Activated CD8-positive, alpha-beta memory T cell treated with anti-CD3 and anti-CD28 coated beads, Interleukin-2, amount 50 U/mL, for 24 hours (primary cell): ENCODE results near the gene NRL.
"Not testable (repeated sequence)": the region's sequence is repeated elsewhere in the genome, so short reads cannot be mapped to it uniquely, and the experiment has no call there.

Experiments used
- DNase-seq: peaks from one replicate; pipeline ENCODE4 v3.0.0-alpha.2; 2020; ENCODE audit errors: extremely low read depth

NRL gene

DNA sequence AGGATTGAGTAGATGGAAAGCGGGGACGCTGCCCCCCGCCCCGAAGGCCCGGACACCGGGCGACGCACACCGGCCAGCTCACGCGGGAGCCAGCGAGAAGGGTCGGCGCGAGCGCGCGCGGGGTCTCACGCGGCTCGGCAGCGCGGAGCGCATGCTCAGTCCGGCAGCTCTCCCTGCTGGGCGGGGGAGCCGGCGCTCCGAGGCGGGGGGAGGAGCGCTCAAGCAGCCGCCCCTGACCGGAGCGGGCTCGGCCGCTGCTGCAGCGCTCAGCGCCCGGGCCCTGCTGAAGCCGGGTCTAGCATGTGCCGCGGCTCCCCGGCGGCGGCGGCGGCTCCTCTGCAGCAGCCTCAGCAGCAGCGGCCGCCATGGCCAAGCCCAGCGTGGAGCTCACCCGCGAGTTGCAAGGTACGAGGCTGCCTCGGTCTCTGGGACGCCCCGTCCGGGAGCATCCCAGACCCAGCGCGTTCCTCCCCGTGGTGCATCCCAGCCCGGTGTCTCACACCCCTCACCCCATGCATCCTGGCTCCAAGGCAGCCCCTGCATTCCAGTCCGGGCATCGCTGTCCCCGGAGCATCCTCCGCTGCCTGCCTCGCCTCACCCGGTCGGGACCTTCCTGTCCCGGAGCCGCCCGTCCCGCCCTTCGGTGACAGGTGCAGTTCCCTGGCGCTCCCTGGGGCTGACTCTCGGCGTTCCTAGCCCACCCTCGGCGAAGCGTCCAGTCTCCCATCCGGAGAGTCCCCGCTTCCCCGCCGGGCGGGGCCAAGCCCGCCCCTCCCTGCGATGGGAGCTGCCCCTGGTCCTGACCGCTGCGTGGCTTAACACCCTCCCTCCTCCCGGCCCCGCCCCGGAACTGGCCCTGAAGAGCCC lies 62.7 kb downstream of the NRL start, which contains the start of gene CARMIL3:
Gene CARMIL3, plus strand, starts transcription at position 221 of the 867 bp plus-strand sequence. Its CDS starts 145 bp downstream, at position 366.
- DNase-seq: no peak

DNA sequence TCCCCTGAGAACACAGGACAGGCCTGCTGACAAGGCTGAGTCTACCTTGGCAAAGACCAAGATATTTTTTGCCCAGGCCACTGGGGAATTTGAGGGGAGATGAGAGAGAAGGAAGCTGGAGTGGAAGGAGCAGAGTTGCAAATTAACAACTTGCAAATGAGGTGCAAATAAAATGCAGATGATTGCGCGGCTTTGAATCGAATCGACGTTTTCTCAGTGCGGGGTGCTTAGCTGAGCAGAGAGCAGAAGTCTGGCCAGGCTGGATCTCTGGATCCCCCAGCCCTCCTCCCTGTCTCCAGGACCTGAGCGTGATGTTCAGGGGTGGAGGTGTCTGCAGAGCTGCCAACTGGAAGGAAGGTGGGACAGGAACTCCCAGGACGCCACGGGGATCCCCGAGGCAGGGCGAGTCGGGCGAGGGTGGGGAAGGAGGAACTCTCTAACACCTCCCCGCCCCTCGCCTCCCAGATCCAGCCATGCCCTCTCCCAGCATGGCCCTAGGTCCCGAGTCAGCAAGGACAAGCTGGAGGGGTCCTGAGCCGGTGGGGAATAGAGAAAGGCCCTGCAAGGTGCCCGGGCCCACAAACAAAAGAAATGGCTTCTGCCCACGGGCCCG lies 63.5 kb downstream of the NRL start:
- no peak for DNase-seq

DNA sequence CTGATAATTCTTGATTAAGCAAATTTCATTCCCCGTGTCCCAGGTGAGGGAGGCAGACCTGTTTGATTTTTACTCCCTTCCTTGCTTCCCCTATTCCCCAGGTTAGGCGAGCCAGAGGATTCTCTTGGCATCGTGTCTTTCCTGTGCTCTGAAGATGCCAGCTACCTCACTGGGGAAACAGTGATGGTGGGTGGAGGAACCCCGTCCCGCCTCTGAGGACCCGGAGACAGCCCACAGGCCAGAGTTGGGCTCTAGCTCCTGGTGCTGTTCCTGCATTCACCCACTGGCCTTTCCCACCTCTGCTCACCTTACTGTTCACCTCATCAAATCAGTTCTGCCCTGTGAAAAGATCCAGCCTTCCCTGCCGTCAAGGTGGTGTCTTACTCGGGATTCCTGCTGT lies 64.0 kb downstream of the NRL start:
- DNase-seq: not testable (repeated sequence)

DNA sequence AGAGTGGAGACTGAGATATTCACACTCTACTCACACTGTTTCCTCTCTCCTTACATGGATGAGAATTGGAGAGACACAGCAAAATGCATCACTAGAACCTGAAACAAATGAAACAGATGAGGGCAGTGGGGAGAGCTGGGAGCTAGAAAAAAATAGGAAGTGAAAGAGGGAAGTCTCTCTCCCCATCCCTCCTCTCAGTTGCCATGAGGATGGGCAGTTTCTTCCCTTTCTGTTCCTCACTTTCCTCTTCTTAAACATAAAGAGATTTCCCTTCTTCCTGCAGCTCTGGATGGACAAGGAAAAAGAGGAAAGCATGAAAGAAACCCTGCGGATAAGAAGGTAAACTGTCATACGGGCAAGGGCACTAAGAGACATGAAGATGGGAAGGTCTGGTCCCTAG lies 65.7 kb downstream of the NRL start:
- not testable (repeated sequence) for DNase-seq

DNA sequence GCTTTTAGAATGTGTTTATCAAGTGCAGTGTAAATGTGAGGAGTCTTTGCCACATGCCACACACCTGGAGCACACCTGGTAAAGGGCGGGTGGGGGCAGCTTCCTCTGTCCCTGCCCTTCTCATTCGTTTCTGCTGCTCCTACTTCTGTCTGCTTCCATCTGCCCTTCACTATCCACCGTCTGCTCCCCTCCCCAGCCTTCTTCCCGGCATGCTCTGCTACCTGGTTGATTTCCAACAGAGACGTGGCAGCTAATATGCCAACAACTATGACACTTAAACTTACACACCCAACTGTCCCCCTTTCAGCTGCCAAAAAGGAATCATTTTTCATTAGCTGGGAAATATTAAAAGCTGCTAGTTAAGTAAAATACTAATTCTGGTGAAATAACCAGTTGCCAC lies 72.0 kb downstream of the NRL start:
- no peak for DNase-seq

DNA sequence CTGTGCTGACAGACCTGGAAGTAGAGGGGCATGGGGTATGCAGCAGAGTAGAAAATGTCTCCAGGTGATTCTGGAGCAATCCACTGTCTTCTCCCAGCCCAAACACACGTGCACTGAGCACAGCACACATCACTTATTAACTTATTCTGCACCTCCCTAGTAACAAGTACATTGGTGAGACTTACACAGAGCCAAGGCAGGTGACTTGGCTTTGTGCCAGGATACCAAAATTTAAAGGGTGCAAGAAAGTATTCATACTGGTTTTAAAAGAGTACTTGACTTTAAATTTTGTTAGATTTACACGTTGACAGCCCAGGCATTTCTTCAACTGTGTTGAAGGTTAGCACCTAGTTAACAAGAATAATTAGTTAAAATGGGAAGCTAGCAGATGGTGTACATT lies 74.1 kb downstream of the NRL start:
- no peak for DNase-seq

DNA sequence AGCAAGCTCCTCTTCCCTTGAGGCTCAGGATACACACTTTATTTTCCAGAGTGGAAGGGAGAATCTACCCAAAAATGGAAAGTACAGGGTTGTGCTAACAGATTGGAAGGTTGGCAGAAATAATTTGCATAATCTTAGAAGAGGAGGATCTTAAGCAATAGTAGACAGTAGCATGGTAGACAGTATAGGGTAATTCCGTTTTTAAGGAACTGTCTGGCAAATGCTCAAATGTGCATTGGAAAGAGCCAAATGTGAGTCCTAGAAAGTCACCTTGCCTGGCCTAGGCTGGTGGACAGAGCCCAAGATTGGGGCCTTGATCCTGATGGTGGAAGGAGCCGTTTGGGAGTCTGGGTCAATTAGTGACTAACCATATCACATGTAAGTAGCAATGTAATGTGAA lies 76.1 kb downstream of the NRL start:
- no peak for DNase-seq

DNA sequence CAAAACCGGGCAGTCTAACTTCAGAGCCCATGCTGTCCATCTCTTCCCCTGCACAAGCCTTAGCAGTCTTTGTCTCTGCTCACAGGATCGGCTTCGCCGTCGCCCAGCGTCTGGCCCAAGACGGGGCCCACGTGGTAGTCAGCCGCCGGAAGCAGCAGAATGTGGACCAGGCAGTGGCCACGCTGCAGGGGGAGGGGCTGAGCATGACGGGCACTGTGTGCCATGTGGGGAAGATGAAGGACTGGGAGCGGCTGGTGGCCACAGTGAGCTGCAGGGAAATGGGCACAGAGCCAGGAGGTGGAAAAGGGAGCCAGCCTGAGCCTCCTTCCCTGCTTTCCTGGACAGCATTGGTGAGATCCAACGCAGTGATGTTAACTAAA lies 77.1 kb downstream of the NRL start:
- DNase-seq: no peak

DNA sequence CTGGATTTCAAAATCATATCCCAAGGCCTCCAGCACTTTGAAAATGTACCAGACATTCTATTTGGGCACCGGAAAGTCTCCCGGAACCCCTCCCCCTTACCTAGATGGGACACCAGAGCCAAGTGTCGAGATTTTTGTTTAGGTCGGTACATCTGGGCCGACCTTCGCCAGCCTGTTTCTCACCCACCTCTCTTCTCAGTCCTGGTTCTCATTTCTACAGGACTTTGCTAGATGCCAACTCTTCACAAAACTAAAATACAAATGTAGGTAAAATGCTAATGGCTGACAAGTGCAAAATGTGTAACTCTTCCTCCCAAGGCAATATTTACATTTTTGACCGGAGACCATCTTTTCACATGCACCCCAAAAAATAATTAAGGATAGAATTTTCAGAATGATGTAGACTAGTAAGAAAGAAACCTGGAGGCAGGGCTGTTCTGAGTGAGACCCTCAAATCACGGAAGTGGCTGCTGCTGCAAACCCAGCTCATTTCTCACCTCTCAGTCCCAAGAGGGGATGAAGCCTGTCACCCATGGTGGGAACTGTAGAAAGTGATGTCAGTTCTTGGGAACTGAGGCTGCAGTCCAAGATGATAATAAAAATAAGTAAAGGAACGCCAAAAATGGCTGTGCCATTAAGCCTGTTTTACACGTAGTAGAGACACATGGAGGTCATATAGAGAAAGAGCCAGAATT lies 77.6 kb downstream of the NRL start:
- not testable (repeated sequence) for DNase-seq

DNA sequence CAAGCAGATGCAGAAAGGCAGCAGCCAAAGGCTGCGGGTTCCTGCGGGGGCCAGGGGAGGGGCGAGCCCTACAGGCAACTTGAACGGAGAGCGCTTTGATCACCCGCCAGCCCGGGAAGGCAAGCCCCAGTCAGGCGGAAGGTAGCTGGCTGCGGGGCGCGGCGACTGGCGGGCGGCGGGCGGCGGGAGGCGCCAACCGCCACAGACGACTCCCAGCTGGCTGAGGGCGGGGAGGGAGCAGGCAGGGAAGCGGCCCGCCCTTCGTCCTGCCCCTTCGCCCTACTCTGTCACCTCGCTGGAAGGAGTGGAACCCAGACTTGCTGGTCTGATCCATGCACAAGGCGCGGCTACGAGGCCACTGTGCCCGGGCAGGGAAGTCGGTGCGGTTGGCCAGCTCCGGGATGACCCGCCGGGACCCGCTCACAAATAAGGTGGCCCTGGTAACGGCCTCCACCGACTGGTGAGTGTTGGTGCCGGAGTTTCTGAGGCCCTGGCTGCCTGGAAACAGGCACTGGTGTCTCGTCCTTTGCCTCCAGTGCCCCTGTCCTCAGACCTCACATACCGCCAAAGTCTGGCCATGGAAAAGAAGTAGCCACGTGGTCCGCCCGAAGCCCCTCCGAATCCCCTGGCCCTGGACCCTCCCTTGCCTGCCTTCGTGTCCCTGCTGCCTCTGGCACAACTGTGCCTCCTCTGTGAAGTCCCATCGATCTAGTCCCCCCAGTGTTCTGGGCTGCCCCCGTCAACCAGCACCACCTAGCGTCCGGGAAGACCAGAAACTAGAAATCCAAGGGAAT lies 78.4 kb downstream of the NRL start:
- DNase-seq: peak; percentile 15

DNA sequence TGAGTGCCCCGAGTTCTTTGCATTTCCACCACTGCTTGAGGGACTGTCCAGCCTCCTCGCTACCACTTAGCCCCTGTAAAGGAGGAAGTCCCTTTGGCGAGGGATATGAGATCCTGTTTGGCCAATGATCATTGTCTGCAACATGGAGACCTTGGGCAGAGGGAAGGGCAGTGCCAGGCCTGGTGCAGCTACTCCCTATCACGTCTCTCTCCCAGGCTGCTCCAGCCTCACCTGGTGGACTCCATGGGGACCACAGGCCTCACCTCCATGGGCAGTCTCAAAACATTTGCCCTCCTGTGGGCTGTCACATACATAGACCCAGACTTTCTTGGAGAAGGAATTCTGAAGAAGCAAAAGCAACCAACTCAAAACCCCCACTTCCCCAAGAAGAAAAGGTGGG lies 79.0 kb downstream of the NRL start:
- not testable (repeated sequence) for DNase-seq

DNA sequence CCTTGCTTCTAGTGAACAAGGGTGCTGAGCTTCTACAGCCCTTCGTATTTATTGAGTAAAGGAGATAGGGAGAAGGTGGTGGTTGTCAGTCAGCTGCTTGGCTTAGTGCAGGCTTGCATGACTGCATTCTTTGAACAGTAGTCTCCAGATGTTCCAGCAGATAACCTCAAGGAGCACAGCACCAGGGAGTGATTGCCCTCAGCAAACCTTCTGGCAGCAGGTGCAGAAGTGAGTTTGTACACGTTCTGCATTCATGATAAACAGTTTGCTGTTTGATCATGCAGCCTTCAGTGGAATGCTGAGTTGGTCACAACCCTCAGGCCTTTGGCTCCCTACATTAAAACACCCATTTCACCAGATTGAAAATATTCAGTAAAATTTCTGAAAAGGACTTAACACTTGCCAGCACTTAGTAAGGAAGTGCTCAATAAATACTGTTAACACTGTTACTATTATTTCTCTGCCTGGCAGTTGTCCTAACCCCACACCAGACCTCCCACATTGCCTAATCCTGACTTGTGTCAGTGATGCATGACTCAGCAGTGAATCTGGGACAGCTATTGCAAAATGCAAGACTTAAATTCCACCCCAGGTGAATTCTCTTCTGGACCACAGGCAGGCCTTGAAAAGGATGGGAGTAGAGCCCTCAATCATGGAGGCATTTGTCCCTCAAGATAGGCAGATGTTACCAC lies 81.9 kb downstream of the NRL start:
- no peak for DNase-seq

DNA sequence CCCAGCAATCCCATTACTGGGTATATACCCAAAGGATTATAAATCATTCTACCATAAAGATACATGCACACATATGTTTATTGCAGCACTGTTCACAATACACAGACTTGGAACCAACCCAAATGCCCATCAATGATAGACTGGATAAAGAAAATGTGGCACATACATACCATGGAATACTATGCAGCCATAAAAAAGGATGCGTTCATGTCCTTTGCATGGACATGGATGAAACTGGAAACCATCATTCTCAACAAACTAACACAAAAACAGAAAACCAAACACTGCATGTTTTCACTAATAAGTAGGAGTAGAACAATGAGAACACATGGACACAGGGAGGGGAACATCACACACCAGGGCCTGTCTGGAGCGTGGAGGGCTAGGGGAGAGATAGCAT lies 83.4 kb downstream of the NRL start:
- DNase-seq: not testable (repeated sequence)

DNA sequence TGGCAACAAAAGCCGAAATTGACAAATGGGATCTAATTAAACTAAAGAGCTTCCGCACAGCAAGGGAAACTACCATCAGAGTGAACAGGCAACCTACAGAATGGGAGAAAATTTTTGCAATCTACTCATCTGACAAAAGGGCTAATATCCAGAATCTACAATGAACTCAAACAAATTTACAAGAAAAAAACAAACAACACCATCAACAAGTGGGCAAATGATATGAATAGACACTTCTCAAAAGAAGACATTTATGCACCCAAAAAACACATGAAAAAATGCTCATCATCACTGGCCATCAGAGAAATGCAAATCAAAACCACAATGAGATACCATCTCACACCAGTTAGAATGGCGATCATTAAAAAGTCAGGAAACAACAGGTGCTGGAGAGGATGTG lies 85.1 kb downstream of the NRL start:
- not testable (repeated sequence) for DNase-seq
